EH (cell line): ENCODE measurements around the gene CCDC174.

Source experiments
- DNase-seq: peaks from one replicate; pipeline ENCODE4 v3.0.0-alpha.2; 2015; ENCODE audit warnings: low read depth

Gene CCDC174

GRCh38 chr3:14625443-14625842, 26.1 kb upstream of the CCDC174 start:
- DNase-seq, result no peak

GRCh38 chr3:14627815-14628214, 23.7 kb upstream of the CCDC174 start:
- DNase-seq, result no peak

DNA sequence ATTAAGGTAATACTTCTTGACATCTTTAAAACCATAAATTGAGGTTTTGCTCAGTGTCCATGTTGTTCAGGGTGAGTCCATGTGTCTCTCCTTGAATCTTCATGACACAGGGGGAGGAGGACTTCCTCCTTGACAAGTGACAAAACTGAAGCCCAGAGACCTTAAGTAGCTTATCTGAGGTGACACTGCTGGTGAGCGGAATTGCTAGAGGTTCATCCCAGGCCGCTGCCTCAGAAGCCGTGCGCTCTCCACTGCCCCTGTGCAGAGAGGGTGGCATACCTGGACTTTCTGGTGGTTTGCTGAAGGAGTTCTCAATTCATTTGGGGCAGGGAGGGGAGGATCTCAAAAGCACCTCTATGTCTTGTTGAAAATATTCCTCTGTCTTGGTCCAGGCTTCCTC, 23.2 kb upstream of the CCDC174 start:
- no peak for DNase-seq

DNA sequence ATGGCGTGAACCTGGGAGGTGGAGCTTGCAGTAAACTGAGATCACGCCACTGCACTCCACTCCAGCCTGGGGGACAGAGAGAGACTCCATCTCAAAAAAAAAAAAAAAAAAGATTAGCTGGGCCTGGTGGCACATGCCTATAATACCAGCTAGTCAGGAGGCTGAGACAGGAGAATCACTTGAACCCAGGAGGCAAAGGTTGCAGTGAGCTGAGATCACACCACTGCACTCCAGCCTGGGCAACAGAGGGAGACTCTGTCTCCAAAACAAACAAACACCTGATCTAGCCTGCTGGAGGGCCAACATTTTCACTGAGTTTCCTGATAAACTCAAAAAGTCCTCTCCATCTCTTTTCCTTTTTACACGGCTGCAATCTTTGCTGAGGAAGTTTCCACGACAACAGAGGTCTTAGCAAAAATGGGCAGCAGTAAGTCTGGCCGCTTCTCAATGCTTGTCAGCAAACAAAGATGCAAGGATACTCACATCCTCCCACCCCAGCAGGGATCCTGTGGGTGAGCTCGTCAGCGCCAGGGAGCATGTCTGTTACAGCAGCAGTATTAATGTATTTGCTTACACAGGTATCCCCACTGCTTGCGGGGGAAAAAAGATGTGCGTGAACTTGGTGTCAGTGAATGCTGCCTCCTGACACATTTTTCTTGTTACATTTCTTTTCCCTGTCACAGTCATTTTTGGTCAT, 21.0 kb upstream of the CCDC174 start:
- DNase-seq, result no peak

- DNase-seq, result no peak
Observed at GRCh38 chr3:14631101-14631497, 20.5 kb upstream of the CCDC174 start.

GRCh38 chr3:14631687-14632441, 19.7 kb upstream of the CCDC174 start:
- DNase-seq, result no peak

- no peak for DNase-seq
Observed at GRCh38 chr3:14632442-14632930, 19.1 kb upstream of the CCDC174 start.

- no peak for DNase-seq
Observed at GRCh38 chr3:14633417-14633816, 18.1 kb upstream of the CCDC174 start.

GRCh38 chr3:14633819-14634424, 17.6 kb upstream of the CCDC174 start:
- peak; percentile 53 for DNase-seq

GRCh38 chr3:14634763-14635400, 16.7 kb upstream of the CCDC174 start:
- DNase-seq, result peak; percentile 11

DNA sequence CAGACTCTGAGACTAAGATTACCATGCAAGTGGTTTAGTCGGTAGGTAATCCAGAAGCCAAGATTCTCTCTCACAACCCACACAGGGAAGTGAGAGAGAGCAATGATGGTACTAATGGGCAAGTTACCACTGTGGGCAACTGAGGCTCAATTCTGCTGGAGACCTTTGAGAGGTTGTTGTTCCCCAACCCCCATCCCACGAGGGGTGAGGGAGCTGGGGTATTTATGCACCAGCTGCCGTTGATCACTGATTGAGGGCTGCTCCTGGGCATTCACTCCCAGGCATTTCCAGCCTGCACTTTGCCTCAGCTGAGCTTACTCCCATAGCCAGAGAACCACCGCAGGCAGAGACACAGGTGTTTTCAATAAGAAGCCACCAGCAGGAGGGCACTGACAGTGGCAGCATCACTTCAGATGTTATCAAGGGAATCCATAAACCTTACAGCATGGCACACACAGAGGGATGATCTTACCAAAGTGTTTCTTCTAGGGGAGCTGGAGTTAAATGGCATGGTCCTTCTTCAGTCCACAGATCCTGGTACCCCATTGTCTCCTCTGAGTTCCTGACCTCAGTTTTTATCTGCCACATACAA, 15.0 kb upstream of the CCDC174 start:
- DNase-seq, result no peak

- no peak for DNase-seq
Observed at GRCh38 chr3:14640157-14640562, 11.4 kb upstream of the CCDC174 start.

- no peak for DNase-seq
Observed at GRCh38 chr3:14640734-14641133, 10.8 kb upstream of the CCDC174 start.

GRCh38 chr3:14641346-14641745, 10.2 kb upstream of the CCDC174 start:
- DNase-seq, result no peak

DNA sequence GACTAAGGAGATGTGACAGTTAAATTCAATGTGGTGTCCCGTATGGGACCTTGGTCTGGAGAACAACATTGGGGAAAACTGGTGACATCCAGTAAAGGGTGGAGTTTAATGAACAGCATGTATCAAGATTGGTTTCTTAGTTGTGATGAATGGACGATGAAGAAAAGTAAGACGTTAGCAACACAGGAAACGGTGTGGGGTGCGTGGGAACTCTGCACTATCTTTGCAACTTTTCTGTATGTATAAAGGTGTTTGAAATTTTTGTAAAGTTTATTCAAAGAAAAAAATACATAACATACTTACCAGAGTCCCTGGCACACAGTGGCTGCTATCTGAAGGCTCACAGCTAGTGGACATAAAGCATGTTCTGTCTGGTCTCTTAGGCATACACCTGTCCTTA, 6.1 kb upstream of the CCDC174 start:
- no peak for DNase-seq

DNA sequence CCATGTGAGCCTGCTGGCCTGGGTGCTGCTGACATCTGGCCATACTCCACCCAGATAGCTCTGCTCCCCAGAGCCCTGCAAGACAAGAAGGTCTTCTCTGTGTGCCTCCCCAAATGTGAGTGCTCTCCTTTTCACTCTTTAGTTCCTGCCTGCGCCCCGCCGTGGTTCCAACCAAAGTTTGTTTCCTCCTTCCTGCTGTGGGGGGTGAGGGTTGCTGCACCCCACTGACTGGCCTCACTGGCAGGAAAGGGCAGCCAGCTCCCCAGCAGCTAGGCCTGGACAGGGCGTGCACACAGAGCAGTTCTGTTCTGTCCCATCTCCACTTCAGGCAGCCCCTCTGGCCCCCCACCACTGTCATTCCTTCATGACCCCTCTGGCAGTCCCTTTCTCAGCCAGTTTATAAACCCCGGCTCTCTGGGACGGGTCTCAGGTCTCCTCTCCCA, 5.4 kb upstream of the CCDC174 start:
- no peak for DNase-seq

- DNase-seq, result no peak
Observed at GRCh38 chr3:14646589-14647413, 4.8 kb upstream of the CCDC174 start.

DNA sequence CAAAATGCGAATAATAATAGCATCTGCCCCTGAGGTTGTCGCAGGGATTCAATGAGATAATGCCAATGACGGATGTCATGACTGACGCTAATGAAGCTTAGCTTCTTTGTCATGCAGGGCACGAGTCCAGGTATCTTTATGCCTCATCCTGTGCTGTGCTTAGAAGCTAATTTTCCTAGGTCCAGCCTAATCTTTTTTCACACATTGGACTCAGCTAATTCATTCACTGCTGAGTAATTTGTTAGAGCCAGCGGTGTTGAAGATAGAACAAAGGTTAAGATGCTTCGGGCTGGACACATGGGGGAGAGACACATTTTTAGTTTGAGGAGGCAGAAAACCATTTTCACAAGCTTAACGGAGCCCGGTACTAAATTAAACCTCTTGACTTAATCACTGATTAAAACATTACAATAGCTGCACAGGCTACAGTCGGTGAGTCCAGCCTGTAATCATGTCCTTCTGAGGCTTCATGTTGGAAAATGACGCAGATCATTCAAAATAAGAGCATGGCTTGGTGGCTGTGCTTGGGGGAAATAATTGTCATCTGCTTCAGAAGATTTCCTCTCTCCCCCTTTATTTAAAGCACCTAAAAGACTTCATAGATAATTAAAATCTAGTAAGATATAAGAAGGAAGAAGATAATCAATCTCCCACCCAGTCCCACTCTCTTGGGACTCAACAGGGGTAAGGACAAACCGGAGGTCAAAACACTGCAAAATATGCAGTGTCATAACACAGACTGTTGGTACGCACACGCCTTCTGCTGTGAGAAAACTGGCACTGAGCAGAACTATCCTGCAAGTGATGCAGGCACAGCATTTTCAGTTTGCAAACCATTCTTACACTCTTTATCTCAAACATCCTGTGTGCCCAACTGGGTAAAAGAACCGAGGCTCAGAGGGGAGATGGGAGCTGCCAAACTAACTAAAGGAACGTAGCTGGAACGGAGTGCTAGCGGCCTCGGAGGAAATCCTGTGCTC, 3.3 kb upstream of the CCDC174 start:
- DNase-seq, result no peak

DNA sequence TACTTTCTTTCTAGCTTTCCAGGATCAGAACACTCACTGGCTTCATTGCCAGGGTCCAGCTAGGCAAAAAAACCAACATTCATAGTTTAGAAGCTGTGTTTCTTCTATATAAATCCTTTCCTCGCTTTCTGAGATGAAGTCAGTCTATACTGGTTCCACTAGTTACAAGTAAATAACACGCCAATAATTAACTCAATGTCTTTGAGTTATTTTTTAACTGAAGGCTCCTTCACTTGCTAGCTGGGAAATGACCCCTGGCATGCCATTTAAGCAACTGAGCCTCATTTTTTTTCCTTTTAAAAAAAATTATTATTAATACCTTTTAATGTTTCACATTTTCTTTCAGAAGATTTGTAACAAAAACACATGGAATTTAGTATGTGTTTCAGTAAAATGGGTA, 2.1 kb upstream of the CCDC174 start:
- no peak for DNase-seq

DNA sequence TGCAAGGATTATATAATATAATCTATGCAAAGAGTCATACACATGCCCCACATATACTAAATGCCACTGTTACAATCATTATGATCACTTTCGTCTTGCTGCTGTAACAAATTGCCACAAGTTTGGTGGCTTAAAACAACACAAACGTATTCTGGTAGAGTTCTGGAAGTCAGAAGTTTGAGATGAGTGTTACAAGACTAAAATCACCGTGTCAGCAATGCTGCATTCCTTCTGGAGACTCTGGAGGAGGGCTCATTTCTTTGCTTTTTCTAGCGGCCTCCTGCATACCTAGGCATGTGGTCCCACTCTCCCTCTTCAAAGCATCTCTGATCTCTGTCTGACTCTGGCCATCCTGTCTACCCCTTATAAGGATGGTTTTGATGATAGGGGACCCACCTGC, 1.4 kb upstream of the CCDC174 start:
- DNase-seq, result no peak
